Endometrial microvascular endothelial cells (primary cell): ENCODE results near the gene CFAP53. TPM values are rescaled to one million over a fixed set of nuclear protein-coding genes. Genes with fewer than 3 reads are reported as not detected.
"Not testable (repeated sequence)": the region's sequence is repeated elsewhere in the genome, so short reads cannot be mapped to it uniquely, and the experiment has no call there.

Source experiments
- in situ Hi-C: cut with HindIII; loops from 2 replicates; pipeline ENCODE4 v1.10.0; 2017; ENCODE audit warnings: low sequenced_read_pairs, low pct_unique_long_range_greater_than_20kb; ENCODE audit errors: inconsistent ontology term
- total RNA-seq: library from RNA; depleted of rRNA; stranded (reverse); fragments of >200 nt; gene quantifications from one replicate; pipeline ENCODE4 v1.2.3, GENCODE V29; 2015; ENCODE audit errors: inconsistent ontology term

The CFAP53 gene
- total RNA-seq, 1 donor from 2014 or later: not detected

DNA sequence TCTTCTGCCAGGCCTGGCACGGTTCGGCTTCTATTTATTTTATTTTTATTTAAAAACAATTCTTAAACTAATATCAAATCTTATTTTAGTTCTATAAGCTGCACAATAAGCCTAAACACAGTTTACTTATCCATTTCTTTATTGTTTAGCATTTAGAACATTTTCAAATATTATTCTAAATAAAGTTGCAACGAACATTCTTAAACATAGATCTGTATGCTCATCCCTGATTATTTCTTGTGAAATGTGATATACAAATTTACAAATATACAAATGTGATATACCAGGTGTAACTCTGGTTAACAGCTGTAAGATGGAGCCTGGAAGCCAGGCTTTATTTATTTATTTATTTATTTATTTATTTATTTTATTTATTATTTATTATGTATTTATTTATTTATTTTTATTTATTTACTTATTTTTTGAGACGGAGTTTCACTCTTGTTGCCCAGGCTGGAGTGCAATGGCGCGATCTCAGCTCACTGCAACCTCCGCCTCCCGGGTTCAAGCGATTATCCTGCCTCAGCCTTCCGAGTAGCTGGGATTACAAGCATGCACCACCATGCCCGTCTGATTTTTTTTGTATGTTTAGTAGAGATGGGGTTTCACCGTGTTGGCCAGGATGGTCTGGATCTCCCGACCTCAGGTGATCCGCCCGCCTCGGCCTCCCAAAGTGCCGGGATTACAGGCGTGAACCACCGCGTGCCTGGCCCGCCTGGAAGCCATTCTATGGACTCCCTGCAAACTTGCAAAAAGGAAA is 22.2 kb upstream of the CFAP53 start:
- in situ Hi-C loops: not testable (repeated sequence)

DNA sequence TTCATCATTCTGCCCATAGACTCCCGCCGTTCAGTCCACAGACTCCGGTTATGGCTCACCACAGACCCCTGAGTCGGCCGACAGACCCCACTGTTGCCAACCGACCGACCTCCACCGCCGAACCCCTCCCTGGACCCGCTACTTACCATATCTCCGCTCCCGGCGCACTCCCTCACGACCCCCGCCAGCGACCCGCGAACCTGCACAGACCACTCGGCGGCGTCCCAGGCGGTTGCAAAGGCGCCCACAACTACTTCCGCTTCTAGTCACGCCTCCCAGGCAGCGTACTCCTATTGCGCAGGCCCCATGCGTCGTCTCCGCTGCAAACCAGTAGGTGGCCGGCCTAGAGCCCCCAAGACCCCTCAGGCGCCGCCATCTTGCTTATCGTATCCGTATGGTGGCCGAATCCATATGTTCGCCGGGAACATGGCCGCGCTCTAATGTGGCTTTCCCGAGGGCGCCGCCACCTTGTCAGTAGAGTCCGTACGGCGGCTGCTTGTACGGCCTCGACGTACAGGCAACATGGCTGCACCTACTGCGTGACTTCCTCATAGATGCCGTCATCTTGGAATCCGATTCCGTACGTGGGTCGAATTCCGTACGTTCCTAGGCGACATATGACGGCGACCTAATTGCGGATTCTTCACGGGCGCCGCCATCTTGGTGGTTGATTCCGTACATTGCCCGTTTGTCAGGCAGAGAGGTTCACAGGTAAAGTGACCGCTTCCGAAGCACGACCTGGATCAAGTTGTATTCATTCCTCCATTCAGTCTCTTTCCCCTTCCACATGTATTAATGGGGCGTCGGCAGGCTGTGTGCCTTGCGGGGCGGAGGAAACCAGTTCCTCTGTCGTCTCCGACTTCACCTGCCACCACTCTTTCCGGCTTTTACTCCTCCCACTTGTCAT is 21.4 kb upstream of the CFAP53 start, which contains the start of gene CXXC1:
Gene CXXC1, minus strand, starts transcription at position 252 of the 907 bp plus-strand sequence. Its CDS starts 103 bp downstream, at position 149.
- in situ Hi-C loops: no loop called here

DNA sequence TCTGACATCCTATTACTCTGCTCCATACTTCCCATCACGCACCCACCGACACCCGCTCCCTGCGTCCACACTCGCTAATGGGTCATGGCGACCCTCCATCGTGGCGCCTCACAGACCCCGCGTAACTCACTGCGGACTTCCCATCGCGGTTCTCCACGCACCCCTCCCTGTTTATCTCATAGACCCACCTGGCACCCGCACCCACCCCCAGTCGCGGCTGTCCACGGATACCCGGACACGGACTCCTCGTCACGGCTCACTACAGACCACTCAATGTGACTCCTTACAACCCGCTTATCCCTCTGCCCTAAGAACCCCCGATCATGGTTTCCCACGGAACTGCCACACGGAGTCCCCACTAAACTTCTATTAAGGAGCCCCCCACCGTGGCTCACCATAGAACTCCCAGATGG is 20.7 kb upstream of the CFAP53 start:
- in situ Hi-C loops: no loop called here

GRCh38 chr18:50286391-50287027 is 20.2 kb upstream of the CFAP53 start:
- in situ Hi-C loops: no loop called here

- in situ Hi-C loops: no loop called here
Observed at GRCh38 chr18:50285631-50286321, 19.5 kb upstream of the CFAP53 start.

DNA sequence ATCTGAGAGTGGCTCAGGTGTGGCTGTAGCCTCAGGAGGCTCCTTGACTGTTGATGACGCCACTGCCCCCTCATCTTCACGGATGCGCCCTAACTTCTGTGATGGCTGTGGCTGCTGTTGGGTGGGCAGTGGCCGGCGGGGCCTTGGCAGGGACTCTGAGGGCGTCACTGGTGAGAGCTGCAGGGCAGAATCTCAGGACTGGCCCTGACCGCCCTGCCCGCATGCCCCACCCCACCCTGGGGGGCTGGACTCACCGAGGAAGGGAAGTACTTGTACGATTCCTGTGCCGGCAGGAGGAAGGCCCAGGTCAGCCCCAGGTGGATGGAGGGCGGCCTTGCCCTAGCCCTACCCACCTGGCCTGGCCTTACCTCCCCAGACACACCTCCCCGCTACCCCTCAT is 18.8 kb upstream of the CFAP53 start:
- in situ Hi-C loops: no loop called here

- in situ Hi-C loops: no loop called here
Observed at GRCh38 chr18:50284255-50284885, 18.1 kb upstream of the CFAP53 start.

DNA sequence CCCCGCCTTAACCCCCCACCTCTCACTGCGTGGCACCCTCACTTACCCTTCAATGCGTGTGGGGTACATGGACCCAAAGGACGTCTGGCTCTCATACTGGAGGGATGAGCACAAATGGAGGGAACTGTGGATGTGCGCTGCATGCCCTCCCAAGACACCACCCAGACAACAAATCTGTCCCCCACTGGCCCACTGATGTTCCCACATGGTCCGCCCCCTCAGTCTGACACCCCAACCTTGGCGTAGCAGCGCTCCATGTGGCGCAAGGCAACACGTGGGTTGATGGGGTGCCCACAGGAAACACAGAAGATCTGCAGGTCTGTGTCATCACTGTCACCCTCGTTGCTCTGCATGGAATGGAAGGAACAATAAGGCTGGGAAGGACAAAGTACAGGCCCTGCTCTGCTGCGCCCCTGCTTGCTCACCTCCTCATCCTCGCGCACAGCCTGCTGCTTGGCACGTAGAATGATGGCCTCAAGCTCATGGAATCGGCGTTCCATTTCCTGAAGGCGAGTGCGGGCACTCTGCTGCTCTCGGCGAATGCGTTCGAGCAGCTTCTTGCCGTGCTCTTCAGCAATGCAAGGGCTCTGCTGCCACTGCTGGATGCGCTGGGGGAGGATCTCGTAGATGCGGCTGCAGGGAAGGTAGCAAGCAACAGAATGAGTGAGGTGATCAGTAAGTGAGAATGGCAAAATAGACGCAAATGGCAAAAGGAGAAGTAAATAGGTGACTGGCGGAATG is 17.3 kb upstream of the CFAP53 start:
- in situ Hi-C loops: no loop called here

GRCh38 chr18:50282521-50283335 is 16.4 kb upstream of the CFAP53 start:
- in situ Hi-C loops: no loop called here

- in situ Hi-C loops: no loop called here
Observed at GRCh38 chr18:50281972-50282520, 15.8 kb upstream of the CFAP53 start.

GRCh38 chr18:50281295-50281971 is 15.1 kb upstream of the CFAP53 start, which contains the start of gene MBD1:
TSS of gene MBD1 (minus strand) at chr18:50281523. CDS start at chr18:50279992, 1,531 bp downstream.
- in situ Hi-C loops: no loop called here

DNA sequence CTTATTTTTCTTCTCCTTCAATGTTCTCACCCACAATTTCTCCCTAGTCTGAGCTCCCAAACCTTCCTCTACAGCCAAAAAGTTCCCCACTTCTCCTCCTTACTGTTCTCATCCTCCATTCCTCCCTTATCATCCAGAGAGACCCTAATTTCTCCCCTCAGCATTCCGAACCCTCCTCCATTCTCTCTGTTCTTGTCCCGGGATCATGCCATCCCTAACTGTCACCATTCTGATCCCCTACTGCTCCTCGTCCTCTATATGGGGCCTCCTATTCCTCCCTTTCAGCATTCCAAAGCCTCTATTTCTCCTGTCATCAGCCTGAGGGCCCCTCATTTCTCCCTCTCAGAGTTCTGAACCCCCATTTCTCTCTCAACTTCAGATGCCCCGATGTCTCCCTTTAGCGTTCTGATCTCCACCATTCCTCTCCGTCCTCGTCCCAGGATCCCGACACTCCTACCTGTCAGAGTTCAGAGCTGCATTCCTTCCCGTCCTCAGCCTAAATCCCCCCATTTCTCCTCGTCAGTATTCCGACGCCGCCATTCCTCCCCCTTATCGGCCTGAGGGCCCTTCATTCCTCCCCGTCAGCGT is 14.5 kb upstream of the CFAP53 start:
- in situ Hi-C loops: no loop called here

GRCh38 chr18:50279752-50280151 is 13.5 kb upstream of the CFAP53 start:
- in situ Hi-C loops: no loop called here

GRCh38 chr18:50277942-50278341 is 11.6 kb upstream of the CFAP53 start:
- in situ Hi-C loops: no loop called here

DNA sequence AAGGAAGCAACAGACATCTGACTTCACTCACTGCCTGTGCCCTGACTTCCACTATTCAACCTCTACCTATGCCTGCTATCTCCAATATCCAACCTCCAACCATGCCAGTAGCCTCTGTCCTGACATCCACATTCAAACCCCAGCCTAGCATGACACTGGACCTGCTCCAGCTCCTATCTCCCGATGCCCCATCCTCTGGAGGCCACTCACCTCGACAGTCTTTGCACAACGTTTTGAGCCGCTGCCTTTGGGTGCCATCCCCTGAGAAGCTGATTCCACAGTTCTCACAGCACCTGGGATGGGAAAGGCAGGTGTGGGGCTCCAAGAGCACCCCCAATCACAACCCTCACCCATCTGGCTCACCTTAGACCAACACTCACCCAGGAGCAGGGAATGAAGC is 10.2 kb upstream of the CFAP53 start:
- in situ Hi-C loops: no loop called here

DNA sequence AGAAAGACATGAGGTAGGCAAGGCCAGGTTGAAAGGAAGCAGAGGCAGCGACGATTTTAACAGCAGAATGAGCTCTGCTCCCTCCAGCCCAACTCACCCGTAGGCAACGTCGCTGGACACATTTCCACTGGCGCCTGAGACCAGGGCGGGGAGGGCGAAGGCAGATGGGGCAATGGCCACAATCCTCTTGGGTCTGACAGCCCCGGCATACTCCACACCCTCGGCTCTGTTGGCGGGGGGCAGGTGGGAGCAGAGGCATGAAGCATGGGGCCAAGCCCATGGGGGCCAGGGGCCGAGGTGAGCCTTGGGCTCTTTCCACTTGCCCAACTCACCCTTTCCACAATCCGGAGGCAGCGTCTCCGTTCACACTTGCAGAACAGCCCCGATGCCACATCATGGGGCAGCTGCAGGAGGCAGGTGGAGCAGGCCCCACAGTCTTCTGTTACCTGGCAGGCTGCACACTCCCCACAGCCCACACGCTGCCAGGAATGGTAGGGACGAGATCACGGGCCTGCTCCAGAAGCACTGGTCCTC is 9.3 kb upstream of the CFAP53 start:
- in situ Hi-C loops: no loop called here
